Esophagus squamous epithelium (tissue), 4 donors: Measurements from ENCODE around the gene MAP1LC3B.

Experiments
- CTCF ChIP-seq, 6 experiments: fragments of 450-650 bp in 4 of 6; fragments of 200-600 bp in 2 of 6; sonication (generic) in 2 of 6; IDR thresholded peaks; one replicate each; pipeline ENCODE4 v1.5.1; 2016 to 2019; ENCODE audit warnings: antibody characterized with exemption in 6 of 6, mild to moderate bottlenecking in 4 of 6, moderate library complexity in 4 of 6
- POLR2A ChIP-seq, 4 donors: fragments of 450-650 bp; IDR thresholded peaks; one replicate each; pipeline ENCODE4 v1.6.1; 2017; ENCODE audit warnings: antibody characterized with exemption in 4 of 4, mild to moderate bottlenecking in 4 of 4, moderate library complexity in 3 of 4

DNA sequence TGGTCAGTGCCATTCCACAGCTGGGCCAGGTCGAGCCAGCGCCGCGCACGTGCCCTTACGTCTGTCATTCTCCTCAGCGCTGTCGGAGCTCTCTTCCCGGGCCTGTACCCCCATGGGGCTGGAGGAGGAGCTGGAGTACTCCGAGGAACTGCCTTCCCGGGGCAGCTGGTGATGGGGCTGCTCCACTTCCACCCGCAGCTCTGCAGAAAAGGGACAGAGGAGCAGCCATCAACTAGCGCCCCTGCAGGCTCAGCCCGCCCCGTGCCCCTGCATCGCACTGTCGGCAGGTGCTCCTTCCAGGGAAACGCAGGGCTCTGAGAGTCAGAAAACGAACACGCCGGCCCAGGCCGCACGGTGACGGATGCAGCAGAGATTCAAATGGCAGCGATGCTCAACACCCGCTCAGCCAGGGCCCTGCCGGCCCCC, 20.9 kb downstream of the MAP1LC3B start:
- TF ChIP-seq CTCF (IDR thresholded peaks at IDR 0.05) = no peak
- TF ChIP-seq POLR2A (IDR thresholded peaks at IDR 0.05) = no peak
